ENCODE results near the gene ITIH2.

ITIH2 gene

DNA sequence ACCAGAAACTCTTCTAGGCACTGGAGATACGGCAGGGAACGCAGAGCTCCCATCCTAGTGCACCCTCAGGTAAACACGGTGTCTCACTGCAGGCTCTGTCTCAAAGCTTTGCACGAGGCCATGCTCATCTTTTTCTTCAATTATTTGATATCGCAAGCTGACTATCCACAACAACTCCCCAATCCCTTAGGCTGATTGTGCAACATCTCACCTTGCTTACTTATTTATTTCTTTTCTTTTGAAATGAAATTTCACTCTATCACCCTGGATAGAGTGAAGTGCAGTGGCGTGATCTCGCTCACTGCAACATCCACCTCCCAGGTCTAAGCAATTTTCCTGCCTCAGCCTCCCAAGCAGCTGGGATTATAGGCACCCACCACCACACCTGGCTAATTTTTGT lies 12.4 kb downstream of the ITIH2 start:
- DNase-seq (ENCODE audit: low read depth), result no peak

DNA sequence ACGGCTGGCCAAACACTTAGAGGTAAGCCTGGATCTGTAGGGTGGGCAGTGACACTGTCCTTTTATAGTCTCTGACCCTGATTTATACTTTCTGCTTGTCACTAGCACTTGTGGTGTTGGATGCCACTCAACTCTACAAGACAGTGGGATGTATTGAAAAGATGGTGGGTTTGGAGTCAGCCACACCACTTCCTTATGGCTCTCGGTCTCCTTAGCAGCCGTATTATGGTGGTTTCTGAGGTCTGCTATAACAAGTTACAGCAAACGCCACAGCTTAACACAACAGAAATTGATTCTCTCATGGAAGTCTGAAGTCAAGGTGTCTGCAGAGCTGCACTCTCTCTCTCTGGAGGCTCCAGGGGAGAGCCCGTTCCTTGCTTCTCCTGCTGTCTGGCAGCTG lies 14.7 kb downstream of the ITIH2 start:
- no peak for DNase-seq (ENCODE audit: low read depth)
- TF ChIP-seq, protein P1, sequence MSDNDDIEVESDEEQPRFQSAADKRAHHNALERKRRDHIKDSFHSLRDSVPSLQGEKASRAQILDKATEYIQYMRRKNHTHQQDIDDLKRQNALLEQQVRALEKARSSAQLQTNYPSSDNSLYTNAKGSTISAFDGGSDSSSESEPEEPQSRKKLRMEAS (IDR thresholded peaks at IDR 0.05; ENCODE audit: low read depth, low read length), result no peak
- TF ChIP-seq MYC (IDR thresholded peaks at IDR 0.05; ENCODE audit: low read depth, low read length) (no peak), POLR2A (IDR thresholded peaks at IDR 0.05; ENCODE audit: extremely low read depth, insufficient read length) (no peak)
- TF ChIP-seq, protein P2, sequence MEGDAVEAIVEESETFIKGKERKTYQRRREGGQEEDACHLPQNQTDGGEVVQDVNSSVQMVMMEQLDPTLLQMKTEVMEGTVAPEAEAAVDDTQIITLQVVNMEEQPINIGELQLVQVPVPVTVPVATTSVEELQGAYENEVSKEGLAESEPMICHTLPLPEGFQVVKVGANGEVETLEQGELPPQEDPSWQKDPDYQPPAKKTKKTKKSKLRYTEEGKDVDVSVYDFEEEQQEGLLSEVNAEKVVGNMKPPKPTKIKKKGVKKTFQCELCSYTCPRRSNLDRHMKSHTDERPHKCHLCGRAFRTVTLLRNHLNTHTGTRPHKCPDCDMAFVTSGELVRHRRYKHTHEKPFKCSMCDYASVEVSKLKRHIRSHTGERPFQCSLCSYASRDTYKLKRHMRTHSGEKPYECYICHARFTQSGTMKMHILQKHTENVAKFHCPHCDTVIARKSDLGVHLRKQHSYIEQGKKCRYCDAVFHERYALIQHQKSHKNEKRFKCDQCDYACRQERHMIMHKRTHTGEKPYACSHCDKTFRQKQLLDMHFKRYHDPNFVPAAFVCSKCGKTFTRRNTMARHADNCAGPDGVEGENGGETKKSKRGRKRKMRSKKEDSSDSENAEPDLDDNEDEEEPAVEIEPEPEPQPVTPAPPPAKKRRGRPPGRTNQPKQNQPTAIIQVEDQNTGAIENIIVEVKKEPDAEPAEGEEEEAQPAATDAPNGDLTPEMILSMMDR (IDR thresholded peaks at IDR 0.05; ENCODE audit: low read depth, low read length), result no peak
- H3K4me3 ChIP-seq (ENCODE audit: low read depth, low read length), result no peak overlapping the region

More for the DNA sequence above, 12.4 kb downstream of the ITIH2 start:
- TF ChIP-seq, protein P1 (IDR thresholded peaks at IDR 0.05; ENCODE audit: low read depth, low read length), result no peak
- no peak for TF ChIP-seq POLR2A (IDR thresholded peaks at IDR 0.05; ENCODE audit: extremely low read depth, insufficient read length)
- no peak for TF ChIP-seq MYC (IDR thresholded peaks at IDR 0.05; ENCODE audit: low read depth, low read length)
- TF ChIP-seq, protein P2 (IDR thresholded peaks at IDR 0.05; ENCODE audit: low read depth, low read length), result no peak
- no peak overlapping the region for H3K4me3 ChIP-seq (ENCODE audit: low read depth, low read length)

DNA sequence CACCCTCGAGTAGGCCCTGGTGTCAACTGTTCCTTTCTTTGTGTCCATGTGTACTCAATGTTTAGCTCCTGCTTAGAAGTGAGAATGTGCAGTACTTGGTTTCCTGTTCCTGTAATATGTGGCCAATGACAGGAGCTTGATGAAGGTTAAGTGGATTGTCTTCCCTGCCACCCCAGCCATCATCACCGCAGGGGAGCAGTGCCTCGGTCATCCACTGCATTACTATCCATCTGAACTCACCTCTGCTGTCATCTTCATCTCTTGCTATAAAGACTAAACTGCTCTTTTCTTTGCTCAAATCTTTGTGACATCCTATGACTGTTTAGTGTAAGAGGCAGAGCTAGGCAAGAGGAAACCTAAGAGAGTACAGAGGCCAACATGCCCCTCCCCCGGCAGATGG lies 15.6 kb downstream of the ITIH2 start:
- DNase-seq (ENCODE audit: low read depth), result no peak
- no peak overlapping the region for H3K4me3 ChIP-seq (ENCODE audit: low read depth, low read length)
- TF ChIP-seq, protein P1 (IDR thresholded peaks at IDR 0.05; ENCODE audit: low read depth, low read length), result no peak
- TF ChIP-seq, protein P2 (IDR thresholded peaks at IDR 0.05; ENCODE audit: low read depth, low read length), result no peak
- no peak for TF ChIP-seq POLR2A (IDR thresholded peaks at IDR 0.05; ENCODE audit: extremely low read depth, insufficient read length)
- no peak for TF ChIP-seq MYC (IDR thresholded peaks at IDR 0.05; ENCODE audit: low read depth, low read length)

DNA sequence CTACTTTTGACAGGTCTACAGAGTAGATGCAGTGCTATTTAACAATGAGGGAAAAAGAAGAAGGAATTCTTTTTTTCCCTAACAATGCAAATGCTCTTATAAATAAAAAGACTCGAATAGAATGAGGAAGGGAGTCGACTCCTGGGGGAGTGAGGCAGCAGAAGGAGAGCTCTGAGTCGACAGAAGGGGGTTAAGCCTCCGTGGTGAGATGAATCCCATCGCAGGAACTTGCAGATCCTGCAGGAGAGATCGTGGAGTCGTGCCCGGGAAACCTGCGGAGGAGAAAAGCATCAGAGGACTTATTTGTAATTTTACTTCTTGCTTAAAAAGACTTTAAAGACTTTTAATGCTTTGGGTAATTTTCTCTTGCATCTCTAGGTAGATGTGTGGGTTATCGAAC lies 17.4 kb downstream of the ITIH2 start:
- H3K4me3 ChIP-seq (ENCODE audit: low read depth, low read length), result no peak overlapping the region
- DNase-seq (ENCODE audit: low read depth), result no peak
- TF ChIP-seq POLR2A (IDR thresholded peaks at IDR 0.05; ENCODE audit: extremely low read depth, insufficient read length) (no peak), MYC (IDR thresholded peaks at IDR 0.05; ENCODE audit: low read depth, low read length) (no peak)
- TF ChIP-seq, protein P1 (IDR thresholded peaks at IDR 0.05; ENCODE audit: low read depth, low read length), result no peak
- TF ChIP-seq, protein P2 (IDR thresholded peaks at IDR 0.05; ENCODE audit: low read depth, low read length), result no peak

DNA sequence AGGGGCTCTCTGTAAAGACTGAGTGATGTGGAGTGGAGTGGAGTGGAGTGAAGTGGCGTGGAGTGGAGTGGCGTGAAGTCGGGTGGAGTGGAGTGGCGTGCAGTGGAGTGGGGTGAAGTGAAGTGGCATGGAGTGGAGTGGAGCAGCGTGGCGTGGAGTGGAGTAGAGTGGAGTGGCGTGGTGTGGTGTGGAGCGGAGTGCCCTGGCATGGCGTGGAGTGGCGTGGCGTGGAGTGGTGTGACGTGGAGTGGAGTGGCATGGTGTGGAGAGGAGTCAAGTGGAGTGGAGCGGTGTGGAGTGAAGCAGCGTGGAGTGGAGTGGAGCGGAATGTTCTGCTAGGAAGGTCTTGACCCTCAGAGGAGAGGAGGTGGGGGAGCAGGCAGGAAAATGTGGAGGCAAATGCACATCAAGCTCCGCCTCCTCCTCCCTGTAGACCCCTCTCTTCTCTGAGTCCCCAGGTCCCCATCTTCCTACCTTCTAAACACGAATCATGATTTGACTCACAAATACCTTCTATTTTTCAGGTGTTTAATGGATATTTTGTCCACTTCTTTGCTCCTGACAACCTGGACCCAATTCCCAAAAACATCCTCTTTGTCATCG lies 19.9 kb downstream of the ITIH2 start:
- no peak for DNase-seq (ENCODE audit: low read depth)
- TF ChIP-seq, protein P1 (IDR thresholded peaks at IDR 0.05; ENCODE audit: low read depth, low read length), result no peak
- TF ChIP-seq, protein P2 (IDR thresholded peaks at IDR 0.05; ENCODE audit: low read depth, low read length), result no peak
- TF ChIP-seq POLR2A (IDR thresholded peaks at IDR 0.05; ENCODE audit: extremely low read depth, insufficient read length) (no peak), MYC (IDR thresholded peaks at IDR 0.05; ENCODE audit: low read depth, low read length) (no peak)
- no peak overlapping the region for H3K4me3 ChIP-seq (ENCODE audit: low read depth, low read length)
